Liver (tissue), 9 donors: Measurements from ENCODE around the gene CCDC106. TPM values are rescaled to one million over a fixed set of nuclear protein-coding genes. Genes with fewer than 3 reads are reported as not detected.
A peak's percentile ranks its signal among the peaks of the same experiment; 100 is the strongest.

Experiments used
- DNase-seq: peaks from one replicate; pipeline ENCODE4 v3.0.0-alpha.2; 2017; ENCODE audit warnings: low spot score
- H3K27ac ChIP-seq, 2 donors: one replicate each; pipeline ENCODE4 v1.7.0; 2013; ENCODE audit warnings: inconsistent platforms in 2 of 2, low read length in 2 of 2, control low read depth in 1 of 2, low read depth in 1 of 2, mild to moderate bottlenecking in 1 of 2
- H3K27me3 ChIP-seq, 4 donors: one replicate each; pipeline versions ENCODE4 v1.6.1 to v1.7.0; 2013; ENCODE audit warnings: low read length in 3 of 4, inconsistent platforms in 1 of 4, mild to moderate bottlenecking in 1 of 4, moderate library complexity in 1 of 4; ENCODE audit not compliant: control insufficient read depth in 4 of 4, insufficient read depth in 4 of 4
- H3K36me3 ChIP-seq, 4 donors: one replicate each; pipeline versions ENCODE4 v1.6.1 to v1.7.0; 2013; ENCODE audit warnings: low read length in 3 of 4, mild to moderate bottlenecking in 3 of 4, low read depth in 1 of 4, moderate library complexity in 1 of 4; ENCODE audit not compliant: control insufficient read depth in 4 of 4, insufficient read depth in 3 of 4
- H3K4me1 ChIP-seq, 4 donors: one replicate each; pipeline versions ENCODE4 v1.6.1 to v1.7.0; 2013; ENCODE audit warnings: low read length in 3 of 4, mild to moderate bottlenecking in 3 of 4, moderate library complexity in 1 of 4; ENCODE audit not compliant: control insufficient read depth in 4 of 4, insufficient read depth in 4 of 4
- H3K4me3 ChIP-seq, 3 donors: one replicate each; pipeline versions ENCODE4 v1.6.1 to v1.7.0; 2013; ENCODE audit warnings: low read length in 3 of 3, control low read depth in 1 of 3, low read depth in 1 of 3, mild to moderate bottlenecking in 1 of 3
- H3K9ac ChIP-seq, 2 donors: one replicate each; pipeline ENCODE4 v1.7.0; 2013; ENCODE audit warnings: low read length in 2 of 2, mild to moderate bottlenecking in 2 of 2, moderate library complexity in 2 of 2, control low read depth in 1 of 2, low read depth in 1 of 2
- H3K9me3 ChIP-seq, 4 donors: one replicate each; pipeline versions ENCODE4 v1.6.1 to v1.7.0; 2013; ENCODE audit warnings: low read length in 3 of 4; ENCODE audit not compliant: control insufficient read depth in 4 of 4
- ATF3 ChIP-seq: IDR thresholded peaks from 2 replicates; pipeline ENCODE4 v1.6.1; 2016; ENCODE audit warnings: antibody characterized with exemption
- CTCF ChIP-seq: fragments of 150-350 bp; IDR thresholded peaks from 2 replicates; pipeline ENCODE4 v1.5.1; 2017; ENCODE audit warnings: improper control_type of control experiment, low read depth, low read length; ENCODE audit not compliant: missing input control
- EGR1 ChIP-seq, 2 donors: IDR thresholded peaks; 2 replicates each; pipeline ENCODE4 v1.6.1; 2016 to 2018; ENCODE audit warnings: antibody characterized with exemption in 2 of 2, low read depth in 2 of 2
- FOXA1 ChIP-seq: IDR thresholded peaks from 2 replicates; pipeline ENCODE4 v1.6.1; 2016; ENCODE audit warnings: antibody characterized with exemption
- GABPA ChIP-seq, 2 donors: IDR thresholded peaks in 1 of 2; conservative IDR thresholded peaks in 1 of 2; 2 replicates each; pipeline ENCODE4 v1.6.1; 2016; ENCODE audit warnings: antibody characterized with exemption in 2 of 2, mild to moderate bottlenecking in 1 of 2, moderate library complexity in 1 of 2
- HNF4A ChIP-seq, 2 donors: conservative IDR thresholded peaks; 2 replicates each; pipeline ENCODE4 v1.6.1; 2016; ENCODE audit warnings: antibody characterized with exemption in 2 of 2, mild to moderate bottlenecking in 2 of 2
- HNF4G ChIP-seq: IDR thresholded peaks from 2 replicates; pipeline ENCODE4 v1.6.1; 2016; ENCODE audit warnings: antibody characterized with exemption
- MAX ChIP-seq: IDR thresholded peaks from 2 replicates; pipeline ENCODE4 v1.6.1; 2016; ENCODE audit warnings: antibody characterized with exemption
- NR2F2 ChIP-seq: IDR thresholded peaks from 2 replicates; pipeline ENCODE4 v1.6.1; 2016; ENCODE audit warnings: antibody characterized with exemption
- RAD21 ChIP-seq, 2 donors: IDR thresholded peaks; 2 replicates each; pipeline ENCODE4 v1.6.1; 2016; ENCODE audit warnings: antibody characterized with exemption in 2 of 2, mild to moderate bottlenecking in 2 of 2
- REST ChIP-seq: IDR thresholded peaks from 2 replicates; pipeline ENCODE4 v1.6.1; 2016; ENCODE audit warnings: antibody characterized with exemption, mild to moderate bottlenecking
- RXRA ChIP-seq, 2 donors: IDR thresholded peaks; 2 replicates each; pipeline ENCODE4 v1.6.1; 2017 to 2018; ENCODE audit warnings: antibody characterized with exemption in 2 of 2, mild to moderate bottlenecking in 1 of 2
- SP1 ChIP-seq: IDR thresholded peaks from 2 replicates; pipeline ENCODE4 v1.6.1; 2018; ENCODE audit warnings: antibody characterized with exemption, mild to moderate bottlenecking
- TAF1 ChIP-seq: conservative IDR thresholded peaks from 2 replicates; pipeline ENCODE4 v1.6.1; 2016; ENCODE audit warnings: antibody characterized with exemption, mild to moderate bottlenecking
- YY1 ChIP-seq: IDR thresholded peaks from 2 replicates; pipeline ENCODE4 v1.6.1; 2016; ENCODE audit warnings: antibody characterized with exemption, mild to moderate bottlenecking
- ZBTB33 ChIP-seq: IDR thresholded peaks from 2 replicates; pipeline ENCODE4 v1.6.1; 2016; ENCODE audit warnings: antibody characterized with exemption
- WGBS: extraction: QIAGEN DNeasy Blood & Tissue Kit; methylation state at CpG from one replicate; pipeline ENCODE4 v1.1.7; 2013; 5-methylcytosine and 5-hydroxymethylcytosine counted together
- polyA plus RNA-seq, 2 donors: library from polyadenylated mRNA; stranded (reverse) in 1 of 2; unstranded in 1 of 2; fragments of 200-250 nt in 1 of 2; fragments of >200 nt in 1 of 2; fragmentation: Nextera tagmentation in 1 of 2; extraction: Ambion mirVana in 1 of 2; gene quantifications; one replicate each; pipeline versions ENCODE4 v1.2.1 to v1.2.3, GENCODE V29; 2013 to 2015
- total RNA-seq, 2 donors: library from RNA; depleted of rRNA; stranded (reverse); fragments of >200 nt; gene quantifications; one replicate each; pipeline ENCODE4 v1.2.3, GENCODE V29; 2014
- donor health status: healthy.
- donor health status: healthy.
- donor health status: healthy.
- donor health status: healthy.
- donor health status: healthy.

Gene CCDC106
- total and polyA plus RNA-seq, 4 donors = 3.6 to 13.5 (median 5.9) TPM

- H3K4me1 ChIP-seq = peaks cover 10 to 41% (median 37%) of the 10 kb centered on the region in 4 donors
- TF ChIP-seq FOXA1 (no peak), SP1 (peak; percentile 48), EGR1 (IDR thresholded peaks at IDR 0.05; ENCODE audit: low read depth in 2 of 2) (no peak), GABPA (IDR thresholded peaks at IDR 0.05 in 1 of 2, conservative IDR thresholded peaks at IDR 0.05 in 1 of 2) (peak; percentile 67 to 84), RXRA (IDR thresholded peaks at IDR 0.05) (peak; percentile 79 to 87), YY1 (peak; percentile 55), HNF4G (no peak), ATF3 (no peak), TAF1 (no peak), MAX (peak; percentile 47), NR2F2 (peak; percentile 84), ZBTB33 (peak; percentile 11), RAD21 (IDR thresholded peaks at IDR 0.05) (peak; percentile 72 to 80), HNF4A (conservative IDR thresholded peaks at IDR 0.05) (no peak), REST (no peak), CTCF (peak; percentile 100)
- H3K27ac ChIP-seq = peak overlapping the region; percentile 94 to 96
- DNase-seq = peak; percentile 97
- WGBS = under 1% methylated on average over 57 of the region's 57 CpGs
- no peaks in the 10 kb centered on the region for H3K9me3 ChIP-seq
- H3K9ac ChIP-seq = peak overlapping the region; percentile 78 to 90
- H3K4me3 ChIP-seq = peak overlapping the region; percentile 76 to 89 (median 78)
- H3K36me3 ChIP-seq = no peaks in the 10 kb centered on the region
- H3K27me3 ChIP-seq = no peaks in the 10 kb centered on the region
These were observed 5.8 kb downstream of the CCDC106 start for GRCh38 chr19:55653651-55654322.
